Measurements from ENCODE around the gene FBXL13. TPM values are rescaled to one million over a fixed set of nuclear protein-coding genes. Genes with fewer than 3 reads are reported as not detected.

FBXL13 gene
- total RNA-seq, 1 experiment from 2014 or later: 0.43 TPM

GRCh38 chr7:103071000-103071399, 3.6 kb downstream of the FBXL13 start:
- H3K27ac Mint-ChIP-seq (ENCODE audit: unreplicated experiment): no peak overlapping the region
- no peaks in the 10 kb centered on the region for H3K27me3 ChIP-seq (replicated peaks; ENCODE audit: control insufficient read depth, insufficient read depth, low read length)
- ChIA-PET POLR2A (no interaction called here), CTCF (interaction anchor here (1.5 kb wide), 1 partner anchor 9 kb away, joined by 5 read pairs; no protein-coding TSS in a partner anchor)
- H3K4me3 Mint-ChIP-seq (ENCODE audit: unreplicated experiment): no peak overlapping the region
- intact Hi-C loops (cut with micrococcal nuclease; ENCODE audit: unreplicated experiment): loop anchor here (5.0 kb wide), 1 partner anchor 324 kb away; the partner anchor contains the start of gene FAM185A
- TF ChIP-seq, protein P1, sequence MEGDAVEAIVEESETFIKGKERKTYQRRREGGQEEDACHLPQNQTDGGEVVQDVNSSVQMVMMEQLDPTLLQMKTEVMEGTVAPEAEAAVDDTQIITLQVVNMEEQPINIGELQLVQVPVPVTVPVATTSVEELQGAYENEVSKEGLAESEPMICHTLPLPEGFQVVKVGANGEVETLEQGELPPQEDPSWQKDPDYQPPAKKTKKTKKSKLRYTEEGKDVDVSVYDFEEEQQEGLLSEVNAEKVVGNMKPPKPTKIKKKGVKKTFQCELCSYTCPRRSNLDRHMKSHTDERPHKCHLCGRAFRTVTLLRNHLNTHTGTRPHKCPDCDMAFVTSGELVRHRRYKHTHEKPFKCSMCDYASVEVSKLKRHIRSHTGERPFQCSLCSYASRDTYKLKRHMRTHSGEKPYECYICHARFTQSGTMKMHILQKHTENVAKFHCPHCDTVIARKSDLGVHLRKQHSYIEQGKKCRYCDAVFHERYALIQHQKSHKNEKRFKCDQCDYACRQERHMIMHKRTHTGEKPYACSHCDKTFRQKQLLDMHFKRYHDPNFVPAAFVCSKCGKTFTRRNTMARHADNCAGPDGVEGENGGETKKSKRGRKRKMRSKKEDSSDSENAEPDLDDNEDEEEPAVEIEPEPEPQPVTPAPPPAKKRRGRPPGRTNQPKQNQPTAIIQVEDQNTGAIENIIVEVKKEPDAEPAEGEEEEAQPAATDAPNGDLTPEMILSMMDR (IDR thresholded peaks at IDR 0.05; ENCODE audit: insufficient read depth in 1 of 2, low read depth in 1 of 2, low read length in 1 of 2, severe bottlenecking in 1 of 2, unreplicated experiment in 1 of 2): no peak
- peaks cover 2% of the 10 kb centered on the region for H3K27me3 Mint-ChIP-seq (ENCODE audit: insufficient read depth, unreplicated experiment)
- H3K4me1 ChIP-seq: 0 out of 2 replicates have a peak, but pooled peaks cover under 1% of the 10 kb centered on the region
- no peaks in the 10 kb centered on the region for H3K36me3 Mint-ChIP-seq (ENCODE audit: insufficient read depth, unreplicated experiment)
- no peak overlapping the region for H3K4me3 ChIP-seq (ENCODE audit: low read depth, low read length)
- peaks cover 11% of the 10 kb centered on the region for H3K9me3 Mint-ChIP-seq (ENCODE audit: unreplicated experiment)
- peaks cover 11% of the 10 kb centered on the region for H3K4me1 Mint-ChIP-seq (ENCODE audit: low read depth, unreplicated experiment)
- no peaks in the 10 kb centered on the region; the same call in 1 of the 2 replicates for H3K9me3 ChIP-seq
- no peaks in the 10 kb centered on the region for H3K36me3 ChIP-seq (ENCODE audit: control insufficient read depth, insufficient read depth, low read length)
- no peak for DNase-seq
- no TSS peak for BruUV-seq (replicated peaks)

DNA sequence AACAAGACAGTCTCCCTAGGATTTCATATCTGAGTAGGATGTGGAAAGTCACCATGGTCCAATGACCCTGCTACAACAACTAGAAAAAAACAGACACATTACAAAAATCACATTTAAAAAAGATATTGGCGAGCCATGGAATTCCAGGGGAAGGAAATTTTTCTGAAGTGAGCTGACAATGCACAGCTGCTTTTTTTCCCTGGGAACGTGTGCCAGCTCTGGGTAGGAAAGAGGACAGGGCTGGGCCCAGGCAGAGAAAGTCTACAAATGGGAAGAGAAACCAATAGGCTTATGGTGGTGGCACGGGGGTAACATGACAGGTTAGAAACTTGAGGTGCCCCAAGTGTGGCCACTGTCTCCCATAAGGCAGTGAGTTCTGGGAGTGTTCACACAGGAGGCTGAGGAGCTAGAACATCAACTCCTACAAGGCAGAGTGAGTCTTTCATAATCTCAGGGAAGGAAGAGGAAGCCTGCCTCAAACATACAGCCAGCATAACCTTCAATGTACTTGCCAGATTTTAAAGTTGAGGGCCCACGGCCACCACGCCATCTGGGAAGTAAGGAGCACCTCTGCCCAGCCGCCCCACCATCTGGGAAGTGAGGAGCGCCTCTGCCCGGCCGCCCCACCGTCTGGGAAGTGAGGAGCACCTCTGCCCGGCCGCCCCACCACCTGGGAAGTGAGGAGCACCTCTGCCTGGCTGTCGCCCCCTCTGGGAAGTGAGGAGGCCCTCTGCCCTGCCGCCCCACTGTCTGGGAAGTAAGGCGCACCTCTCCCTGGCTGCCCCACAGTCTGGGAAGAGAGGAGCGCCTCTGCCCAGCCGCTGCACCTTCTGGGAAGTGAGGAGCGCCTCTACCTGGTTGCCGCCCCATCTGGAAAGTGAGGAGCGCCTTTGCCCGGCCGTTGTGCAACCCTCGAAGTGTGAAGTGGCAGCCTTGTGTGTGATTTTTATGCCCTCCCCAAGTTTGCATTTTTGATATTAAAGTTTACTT, 5.9 kb downstream of the FBXL13 start:
- Mint-ChIP-seq H3K4me3 (ENCODE audit: unreplicated experiment) (no peak overlapping the region), H3K9me3 (ENCODE audit: unreplicated experiment) (peaks cover 11% of the 10 kb centered on the region), H3K4me1 (ENCODE audit: low read depth, unreplicated experiment) (peaks cover 2% of the 10 kb centered on the region), H3K27me3 (ENCODE audit: insufficient read depth, unreplicated experiment) (peaks cover 2% of the 10 kb centered on the region), H3K27ac (ENCODE audit: unreplicated experiment) (no peak overlapping the region), H3K36me3 (ENCODE audit: insufficient read depth, unreplicated experiment) (no peaks in the 10 kb centered on the region)
- H3K9me3 ChIP-seq: no peaks in the 10 kb centered on the region; the same call in 1 of the 2 replicates
- no peak overlapping the region for H3K4me3 ChIP-seq (ENCODE audit: low read depth, low read length)
- no peaks in the 10 kb centered on the region for H3K4me1 ChIP-seq
- CTCF ChIA-PET: no interaction called here
- intact Hi-C loops (cut with micrococcal nuclease; ENCODE audit: unreplicated experiment): no loop called here
- TF ChIP-seq, protein P1 (IDR thresholded peaks at IDR 0.05; ENCODE audit: insufficient read depth in 1 of 2, low read depth in 1 of 2, low read length in 1 of 2, severe bottlenecking in 1 of 2, unreplicated experiment in 1 of 2): no peak
- H3K36me3 ChIP-seq (ENCODE audit: control insufficient read depth, insufficient read depth, low read length): no peaks in the 10 kb centered on the region
- POLR2A ChIA-PET: no interaction called here
- no peaks in the 10 kb centered on the region for H3K27me3 ChIP-seq (replicated peaks; ENCODE audit: control insufficient read depth, insufficient read depth, low read length)
- no peak for DNase-seq
- no TSS peak for BruUV-seq (replicated peaks)

GRCh38 chr7:103065667-103066066, 8.9 kb downstream of the FBXL13 start:
- CTCF ChIA-PET: interaction anchor here (1.0 kb wide), 1 partner anchor 307 kb away, joined by 7 read pairs; no protein-coding TSS in a partner anchor
- DNase-seq: peak; percentile 56 to 61
- H3K4me3 ChIP-seq (ENCODE audit: low read depth, low read length): no peak overlapping the region
- no peaks in the 10 kb centered on the region for H3K4me1 Mint-ChIP-seq (ENCODE audit: low read depth, unreplicated experiment)
- no peaks in the 10 kb centered on the region for H3K27me3 ChIP-seq (replicated peaks; ENCODE audit: control insufficient read depth, insufficient read depth, low read length)
- no peaks in the 10 kb centered on the region for H3K4me1 ChIP-seq
- peaks cover 11% of the 10 kb centered on the region for H3K9me3 Mint-ChIP-seq (ENCODE audit: unreplicated experiment)
- TF ChIP-seq, protein P1 (IDR thresholded peaks at IDR 0.05; ENCODE audit: insufficient read depth in 1 of 2, low read depth in 1 of 2, low read length in 1 of 2, severe bottlenecking in 1 of 2, unreplicated experiment in 1 of 2): peak; percentile 46 to 61
- peaks cover 2% of the 10 kb centered on the region for H3K27me3 Mint-ChIP-seq (ENCODE audit: insufficient read depth, unreplicated experiment)
- no TSS peak for BruUV-seq (replicated peaks)
- POLR2A ChIA-PET: no interaction called here
- H3K36me3 ChIP-seq (ENCODE audit: control insufficient read depth, insufficient read depth, low read length): no peaks in the 10 kb centered on the region
- H3K9me3 ChIP-seq: no peaks in the 10 kb centered on the region
- no peak overlapping the region for H3K27ac Mint-ChIP-seq (ENCODE audit: unreplicated experiment)
- H3K36me3 Mint-ChIP-seq (ENCODE audit: insufficient read depth, unreplicated experiment): no peaks in the 10 kb centered on the region
- intact Hi-C loops (cut with micrococcal nuclease; ENCODE audit: unreplicated experiment): no loop called here
- no peak overlapping the region for H3K4me3 Mint-ChIP-seq (ENCODE audit: unreplicated experiment)

Measured in Caco-2 (cell line).